GM21786 (cell line): ENCODE measurements around the gene CHPF2.

ENCODE experiments used
- ATAC-seq: cut with Tn5 transposase; IDR thresholded peaks from one replicate; pipeline ENCODE4 v1.9.1; 2021; ENCODE audit not compliant: unreplicated experiment

The CHPF2 gene

GRCh38 chr7:151260471-151260870 lies 28.2 kb downstream of the CHPF2 start:
- ATAC-seq = no peak

- ATAC-seq = no peak
Observed at GRCh38 chr7:151260883-151261282, 28.6 kb downstream of the CHPF2 start.

GRCh38 chr7:151261529-151261928 lies 29.2 kb downstream of the CHPF2 start:
- no peak for ATAC-seq

- ATAC-seq = no peak
Observed at GRCh38 chr7:151264615-151265014, 32.3 kb downstream of the CHPF2 start.

GRCh38 chr7:151265351-151265931 lies 33.2 kb downstream of the CHPF2 start:
- no peak for ATAC-seq

GRCh38 chr7:151269511-151269910 lies 37.2 kb downstream of the CHPF2 start:
- ATAC-seq = no peak

GRCh38 chr7:151271699-151272355 lies 39.5 kb downstream of the CHPF2 start:
- no peak for ATAC-seq

GRCh38 chr7:151272405-151272804 lies 40.1 kb downstream of the CHPF2 start:
- ATAC-seq = no peak

- ATAC-seq = no peak
Observed at GRCh38 chr7:151272877-151273276, 40.6 kb downstream of the CHPF2 start.

GRCh38 chr7:151273651-151274390 lies 41.5 kb downstream of the CHPF2 start:
- ATAC-seq = no peak

- no peak for ATAC-seq
Observed at GRCh38 chr7:151274396-151274795, 42.1 kb downstream of the CHPF2 start.

- no peak for ATAC-seq
Observed at GRCh38 chr7:151274936-151275812, 42.9 kb downstream of the CHPF2 start.

- no peak for ATAC-seq
Observed at GRCh38 chr7:151275813-151276577, 43.7 kb downstream of the CHPF2 start.

- no peak for ATAC-seq
Observed at GRCh38 chr7:151276666-151277590, 44.6 kb downstream of the CHPF2 start.

GRCh38 chr7:151277631-151278030 lies 45.3 kb downstream of the CHPF2 start:
- ATAC-seq = no peak

GRCh38 chr7:151278949-151279348 lies 46.7 kb downstream of the CHPF2 start:
- no peak for ATAC-seq

- ATAC-seq = no peak
Observed at GRCh38 chr7:151279868-151280267, 47.6 kb downstream of the CHPF2 start.

- ATAC-seq = no peak
Observed at GRCh38 chr7:151280388-151281019, 48.2 kb downstream of the CHPF2 start.

- no peak for ATAC-seq
Observed at GRCh38 chr7:151281686-151282085, 49.4 kb downstream of the CHPF2 start.
